Activated T-helper 1 cell treated with anti-CD3 and anti-CD28 coated beads, Interleukin-12 subunit alpha, Interleukin-12 subunit beta, Interleukin-2, Interleukin-4 antibody, amounts not matched to agents 30 ng/mL and 10 ng/mL and 1 ng/mL, durations not matched to agents 14 hours and 24 hours and 36 hours (primary cell): ENCODE measurements around the gene GATAD2B. TPM values are rescaled to one million over a fixed set of nuclear protein-coding genes. Genes with fewer than 3 reads are reported as not detected.

Source experiments
- DNase-seq: peaks from one replicate; pipeline ENCODE4 v3.0.0; 2021; ENCODE audit warnings: low spot score
- H3K27ac Mint-ChIP-seq: one replicate; pipeline ENCODE4 v1.8.0; 2021; ENCODE audit warnings: mild to moderate bottlenecking, mixed read lengths
- H3K27me3 Mint-ChIP-seq: one replicate; pipeline ENCODE4 v1.8.0; 2022; ENCODE audit warnings: mild to moderate bottlenecking, moderate library complexity, mixed read lengths; ENCODE audit not compliant: insufficient read depth
- H3K36me3 Mint-ChIP-seq: one replicate; pipeline ENCODE4 v1.8.0; 2021; ENCODE audit warnings: low read depth, mixed read lengths
- H3K4me1 Mint-ChIP-seq: one replicate; pipeline ENCODE4 v1.8.0; 2021; ENCODE audit warnings: low read depth, mixed read lengths
- H3K4me3 Mint-ChIP-seq: one replicate; pipeline ENCODE4 v1.8.0; 2021; ENCODE audit warnings: mild to moderate bottlenecking, moderate library complexity, mixed read lengths
- H3K9me3 Mint-ChIP-seq: one replicate; pipeline ENCODE4 v1.8.0; 2021; ENCODE audit warnings: mixed read lengths
- intact Hi-C: fragments of 100-400 bp; cut with micrococcal nuclease; formaldehyde crosslinking; loops from one replicate; pipeline ENCODE4 v1.15.1; 2024
- total RNA-seq: library from RNA; stranded (reverse); gene quantifications from 2 replicates; pipeline ENCODE4 v1.2.3, GENCODE V29; 2022

GATAD2B gene
- total RNA-seq, 1 donor from 2014 or later = 70.4 TPM

DNA sequence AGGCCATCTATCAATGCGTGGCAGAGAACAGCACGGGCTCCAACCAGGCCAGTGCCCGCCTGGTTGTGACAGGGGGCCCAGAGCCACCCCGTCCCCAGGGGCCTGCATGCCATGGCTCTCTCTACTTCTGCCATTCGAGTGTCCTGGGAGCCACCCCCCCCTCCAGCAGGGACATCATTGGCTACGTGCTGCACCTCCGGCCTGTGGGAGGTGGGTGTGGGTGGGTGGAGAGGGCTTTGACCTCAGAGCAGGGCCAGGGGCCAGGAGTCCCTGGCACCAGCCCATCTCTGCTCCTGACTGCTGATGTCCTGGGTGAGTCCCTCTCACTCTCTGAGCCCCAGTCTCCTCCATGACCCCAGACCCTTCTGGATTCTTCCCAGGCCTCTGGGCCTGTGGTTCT, 122.3 kb downstream of the GATAD2B start:
- no peak overlapping the region for H3K4me3 Mint-ChIP-seq
- no peaks in the 10 kb centered on the region for H3K27me3 Mint-ChIP-seq
- no peaks in the 10 kb centered on the region for H3K9me3 Mint-ChIP-seq
- H3K4me1 Mint-ChIP-seq = peaks cover 32% of the 10 kb centered on the region
- intact Hi-C loops = no loop called here
- no peak for DNase-seq
- peaks cover 12% of the 10 kb centered on the region for H3K36me3 Mint-ChIP-seq
- peak overlapping the region; percentile 23 for H3K27ac Mint-ChIP-seq

GRCh38 chr1:153799566-153800465, 123.0 kb downstream of the GATAD2B start:
- Mint-ChIP-seq H3K36me3 (peaks cover 7% of the 10 kb centered on the region), H3K4me3 (no peak overlapping the region), H3K9me3 (no peaks in the 10 kb centered on the region), H3K4me1 (peaks cover 26% of the 10 kb centered on the region), H3K27me3 (no peaks in the 10 kb centered on the region), H3K27ac (no peak overlapping the region)
- intact Hi-C loops = loop anchor here (10.0 kb wide), 1 partner anchor 355 kb away; the partner anchor contains the start of gene NUP210L
- no peak for DNase-seq

- Mint-ChIP-seq H3K4me1 (peaks cover 22% of the 10 kb centered on the region), H3K27me3 (no peaks in the 10 kb centered on the region), H3K9me3 (no peaks in the 10 kb centered on the region), H3K4me3 (no peak overlapping the region), H3K36me3 (peaks cover 5% of the 10 kb centered on the region), H3K27ac (no peak overlapping the region)
- intact Hi-C loops = loop anchor here (10.0 kb wide), 1 partner anchor 356 kb away; the partner anchor contains the start of gene NUP210L
- DNase-seq = no peak
Measured at GRCh38 chr1:153799016-153799415, 123.8 kb downstream of the GATAD2B start.

GRCh38 chr1:153798468-153798780, 124.3 kb downstream of the GATAD2B start:
- no peaks in the 10 kb centered on the region for H3K27me3 Mint-ChIP-seq
- peaks cover 18% of the 10 kb centered on the region for H3K4me1 Mint-ChIP-seq
- no peak overlapping the region for H3K27ac Mint-ChIP-seq
- intact Hi-C loops = loop anchor here (10.0 kb wide), 1 partner anchor 356 kb away; the partner anchor contains the start of gene NUP210L
- H3K9me3 Mint-ChIP-seq = no peaks in the 10 kb centered on the region
- H3K4me3 Mint-ChIP-seq = no peak overlapping the region
- peaks cover 4% of the 10 kb centered on the region for H3K36me3 Mint-ChIP-seq
- DNase-seq = no peak

DNA sequence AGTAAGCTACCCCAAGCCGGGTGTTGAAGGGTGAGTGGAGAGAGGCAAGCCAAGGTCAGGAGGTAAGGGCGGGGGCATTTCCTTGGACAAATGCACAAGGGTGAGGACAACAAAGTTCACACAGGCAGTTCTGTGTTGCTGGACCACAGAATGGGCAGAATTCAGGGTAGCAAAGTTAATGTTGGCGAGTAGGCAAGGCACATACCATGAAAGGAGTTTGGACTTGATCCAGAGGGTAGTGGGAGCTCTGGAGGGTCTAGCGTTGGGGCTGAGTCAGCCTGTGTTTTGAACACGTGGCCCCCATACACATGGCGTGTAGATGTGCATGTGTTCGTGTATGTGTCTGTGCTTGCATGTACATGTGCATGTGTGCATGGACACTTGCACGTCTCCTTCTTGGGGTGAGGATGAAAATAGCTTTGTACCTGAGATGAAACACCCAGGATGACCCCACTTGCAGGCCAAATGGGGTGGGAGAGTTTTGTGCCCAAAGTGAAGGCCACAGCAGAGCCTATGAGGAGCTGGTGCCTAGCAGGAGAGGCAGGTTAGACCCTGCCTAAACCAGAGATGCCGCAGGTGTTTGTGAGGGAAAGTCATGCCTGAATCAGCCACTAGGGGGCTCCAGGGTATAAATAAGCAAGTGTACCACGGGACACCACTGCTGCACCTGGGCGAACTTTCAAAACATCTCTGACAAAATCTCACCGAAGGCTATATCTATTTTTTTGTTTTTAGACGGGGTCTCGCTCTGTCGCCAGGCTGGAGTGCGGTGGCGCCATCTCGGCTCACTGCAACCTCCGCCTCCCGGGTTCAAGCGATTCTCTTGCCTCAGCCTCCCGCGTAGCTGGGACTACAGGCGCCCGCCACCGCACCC, 125.7 kb downstream of the GATAD2B start:
- Mint-ChIP-seq H3K27me3 (no peaks in the 10 kb centered on the region), H3K9me3 (no peaks in the 10 kb centered on the region), H3K27ac (peak overlapping the region; percentile 31), H3K4me3 (no peak overlapping the region), H3K36me3 (no peaks in the 10 kb centered on the region), H3K4me1 (peaks cover 17% of the 10 kb centered on the region)
- intact Hi-C loops = loop anchor here (1.0 to 10.0 kb wide), 6 partner anchors 126 to 358 kb away; partner anchors contain the start of genes GATAD2B, JTB, NUP210L and RAB13
- peak; percentile 69 for DNase-seq

GRCh38 chr1:153795934-153796785, 126.6 kb downstream of the GATAD2B start:
- Mint-ChIP-seq H3K36me3 (no peaks in the 10 kb centered on the region), H3K9me3 (no peaks in the 10 kb centered on the region), H3K4me1 (peaks cover 25% of the 10 kb centered on the region), H3K27ac (no peak overlapping the region), H3K4me3 (no peak overlapping the region), H3K27me3 (no peaks in the 10 kb centered on the region)
- intact Hi-C loops = loop anchor here (2.0 to 10.0 kb wide), 3 partner anchors 127 to 359 kb away; partner anchors contain the start of genes GATAD2B, JTB and NUP210L
- no peak for DNase-seq

- H3K27ac Mint-ChIP-seq = no peak overlapping the region
- intact Hi-C loops = loop anchor here (10.0 kb wide), 1 partner anchor 359 kb away; the partner anchor contains the start of gene NUP210L
Measured at GRCh38 chr1:153795330-153795837, 127.4 kb downstream of the GATAD2B start.

DNA sequence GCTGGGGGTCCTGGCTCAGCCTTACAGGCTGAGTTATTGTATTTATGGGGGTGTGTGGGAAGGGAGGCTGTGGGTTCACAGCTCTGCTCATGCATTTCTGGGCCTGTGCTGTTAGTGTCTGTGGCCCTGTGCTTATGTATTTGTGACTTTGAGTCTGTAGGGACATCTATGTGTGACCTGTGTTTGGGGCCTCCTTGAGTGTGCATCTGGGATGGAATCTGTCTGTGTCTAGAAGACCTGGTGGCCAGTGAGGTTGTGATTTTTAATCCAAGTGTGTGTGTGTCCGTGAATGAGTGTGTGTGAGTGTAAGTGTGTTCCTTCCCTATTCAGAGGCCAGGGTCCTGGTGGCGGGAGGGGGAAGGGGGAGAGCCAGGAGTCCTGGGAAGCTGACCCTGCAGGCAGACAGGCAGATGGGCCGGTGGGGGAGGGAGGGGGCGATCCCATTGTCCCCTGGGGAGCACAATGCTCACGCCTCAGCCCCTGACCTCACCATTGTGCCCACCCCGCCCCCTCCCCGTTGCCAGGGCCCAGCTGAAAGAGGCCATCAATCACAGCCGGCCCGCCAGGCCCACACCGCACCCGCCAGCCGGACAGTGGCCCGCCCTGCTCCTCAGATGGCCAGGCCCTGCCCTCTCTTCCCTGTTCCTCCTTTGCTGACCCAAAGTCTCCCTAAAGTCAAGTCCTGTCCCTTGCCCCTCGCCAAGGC, 128.0 kb downstream of the GATAD2B start:
- Mint-ChIP-seq H3K9me3 (no peaks in the 10 kb centered on the region), H3K27ac (peak overlapping the region; percentile 55), H3K4me1 (peaks cover 38% of the 10 kb centered on the region), H3K27me3 (no peaks in the 10 kb centered on the region), H3K4me3 (no peak overlapping the region), H3K36me3 (peaks cover 3% of the 10 kb centered on the region)
- intact Hi-C loops = loop anchor here (5.0 to 10.0 kb wide), 2 partner anchors 360 to 478 kb away; partner anchors contain the start of genes HAX1 and NUP210L
- DNase-seq = no peak

More at GRCh38 chr1:153795330-153795837, 127.4 kb downstream of the GATAD2B start:
- Mint-ChIP-seq H3K4me3 (no peak overlapping the region), H3K9me3 (no peaks in the 10 kb centered on the region), H3K4me1 (peaks cover 32% of the 10 kb centered on the region), H3K27me3 (no peaks in the 10 kb centered on the region), H3K36me3 (no peaks in the 10 kb centered on the region)
- DNase-seq = no peak

DNA sequence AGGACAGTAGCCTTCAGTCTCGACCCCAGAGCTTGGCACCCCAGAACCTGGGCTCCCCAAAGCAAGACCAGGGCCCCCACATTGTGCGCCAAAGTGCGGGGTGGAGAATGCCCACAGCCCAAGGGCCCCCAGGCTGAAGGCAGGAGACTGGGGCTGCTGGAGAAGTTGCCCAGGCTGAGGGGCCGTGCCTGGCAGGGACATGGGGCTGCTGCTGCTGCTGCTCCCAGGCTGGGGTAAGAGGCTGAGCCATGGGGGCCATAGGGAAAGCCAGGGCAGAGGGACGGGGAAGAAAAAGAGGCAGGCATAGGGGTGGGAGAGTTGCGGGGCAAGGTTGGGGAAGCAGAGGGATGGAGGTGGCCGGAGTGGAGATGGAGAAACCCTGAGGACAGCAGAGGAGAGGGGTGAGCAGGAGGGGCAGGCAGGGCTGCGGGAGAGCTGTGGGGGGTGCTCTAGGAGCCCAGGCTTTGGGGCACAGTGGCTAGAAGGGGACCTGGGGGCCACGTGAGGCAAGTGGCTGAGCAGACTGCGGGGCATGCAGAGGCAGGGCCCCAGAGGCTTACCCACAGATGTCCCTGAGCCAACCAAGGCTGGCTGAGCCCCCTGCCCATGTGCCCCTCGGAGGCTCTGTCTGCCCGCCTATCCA, 128.7 kb downstream of the GATAD2B start:
- H3K36me3 Mint-ChIP-seq = peaks cover 3% of the 10 kb centered on the region
- H3K9me3 Mint-ChIP-seq = no peaks in the 10 kb centered on the region
- intact Hi-C loops = loop anchor here (5.0 to 10.0 kb wide), 2 partner anchors 361 to 478 kb away; partner anchors contain the start of genes HAX1 and NUP210L
- H3K27me3 Mint-ChIP-seq = no peaks in the 10 kb centered on the region
- H3K27ac Mint-ChIP-seq = no peak overlapping the region
- DNase-seq = no peak
- H3K4me1 Mint-ChIP-seq = peaks cover 43% of the 10 kb centered on the region
- H3K4me3 Mint-ChIP-seq = no peak overlapping the region

GRCh38 chr1:153793261-153793972, 129.4 kb downstream of the GATAD2B start:
- H3K4me1 Mint-ChIP-seq = peaks cover 43% of the 10 kb centered on the region
- intact Hi-C loops = loop anchor here (5.0 to 10.0 kb wide), 2 partner anchors 361 to 479 kb away; partner anchors contain the start of genes HAX1 and NUP210L

More at GRCh38 chr1:153793261-153793972, 129.4 kb downstream of the GATAD2B start:
- DNase-seq = no peak
- Mint-ChIP-seq H3K27ac (no peak overlapping the region), H3K9me3 (no peaks in the 10 kb centered on the region), H3K36me3 (peaks cover 3% of the 10 kb centered on the region), H3K27me3 (no peaks in the 10 kb centered on the region), H3K4me3 (no peak overlapping the region)
